ENCODE results near the gene AJUBA.
"Not testable (repeated sequence)": the region's sequence is repeated elsewhere in the genome, so short reads cannot be mapped to it uniquely, and the experiment has no call there.

The AJUBA gene

DNA sequence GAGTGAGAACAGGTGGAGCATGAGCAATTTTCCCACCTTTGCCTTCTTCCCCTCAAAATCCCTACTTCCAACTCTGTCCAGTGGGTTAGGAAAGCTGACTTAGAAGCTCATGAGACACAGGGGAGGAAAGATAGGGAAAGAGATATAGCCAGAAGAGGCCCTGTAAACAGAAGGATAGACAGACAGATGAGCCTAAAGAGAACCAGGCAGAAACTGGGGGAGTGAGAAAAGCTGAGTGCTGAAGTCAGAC lies 5.0 kb downstream of the AJUBA start:
- Histone ChIP-seq H3K9ac (ENCODE audit: low read length) (peak overlapping the region; percentile 41), H3K27me3 (ENCODE audit: control insufficient read depth, insufficient read depth, low read length) (peaks cover 4% of the 10 kb centered on the region), H3K36me3 (ENCODE audit: control insufficient read depth, low read depth, low read length) (peaks cover 55% of the 10 kb centered on the region), H3K4me3 (ENCODE audit: low read length) (peak overlapping the region; percentile 39), H3K27ac (ENCODE audit: low read length) (peak overlapping the region; percentile 77), H3K4me1 (ENCODE audit: control insufficient read depth, low read depth, low read length) (peaks cover 42% of the 10 kb centered on the region), H3K9me3 (ENCODE audit: control insufficient read depth, low read depth, low read length) (no peaks in the 10 kb centered on the region)

DNA sequence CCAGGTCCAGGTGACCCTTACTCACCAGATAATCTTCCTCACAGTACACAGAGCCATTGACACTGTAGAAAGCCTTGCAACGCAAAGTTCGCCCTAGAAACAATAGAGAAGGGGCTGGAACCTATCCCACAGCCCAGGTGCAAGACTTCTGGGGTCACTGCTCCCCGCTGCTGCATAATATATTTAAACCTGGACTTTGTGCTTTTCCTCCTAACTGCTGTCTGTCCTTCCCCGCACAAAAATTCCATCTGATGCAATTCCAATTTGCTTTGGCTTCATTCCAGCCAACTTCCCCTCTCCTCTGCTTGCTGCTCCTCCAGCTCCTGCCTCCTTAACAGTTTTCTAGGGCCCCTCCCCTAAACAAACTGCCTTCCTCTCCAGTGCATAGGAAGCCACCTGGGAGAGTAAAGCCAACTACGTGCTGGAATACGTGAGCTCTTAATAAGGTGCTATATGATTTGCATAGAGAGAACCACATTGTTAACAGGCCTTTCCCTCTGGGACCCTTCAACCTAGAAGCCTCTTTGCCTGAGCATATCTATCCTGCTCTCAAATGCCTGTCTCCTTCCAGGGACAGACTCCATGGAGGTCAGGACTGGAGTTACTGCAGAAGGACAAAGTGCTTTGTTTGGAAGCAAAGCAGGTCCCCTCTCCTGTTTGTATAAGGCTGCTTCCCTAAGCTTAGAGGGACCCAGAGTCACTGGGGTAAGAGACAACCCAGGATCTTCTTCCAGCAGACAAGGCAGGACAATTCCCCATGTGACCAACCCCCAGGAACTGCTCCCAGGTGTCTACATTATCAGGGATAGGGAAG lies 5.5 kb downstream of the AJUBA start:
- H3K36me3 ChIP-seq (ENCODE audit: control insufficient read depth, low read depth, low read length) = peaks cover 60% of the 10 kb centered on the region
- H3K27ac ChIP-seq (ENCODE audit: low read length) = peak overlapping the region; percentile 77
- H3K27me3 ChIP-seq (ENCODE audit: control insufficient read depth, insufficient read depth, low read length) = peaks cover 4% of the 10 kb centered on the region
- H3K9ac ChIP-seq (ENCODE audit: low read length) = peak overlapping the region; percentile 41
- peaks cover 42% of the 10 kb centered on the region for H3K4me1 ChIP-seq (ENCODE audit: control insufficient read depth, low read depth, low read length)
- peak overlapping the region; percentile 39 for H3K4me3 ChIP-seq (ENCODE audit: low read length)
- no peaks in the 10 kb centered on the region for H3K9me3 ChIP-seq (ENCODE audit: control insufficient read depth, low read depth, low read length)

DNA sequence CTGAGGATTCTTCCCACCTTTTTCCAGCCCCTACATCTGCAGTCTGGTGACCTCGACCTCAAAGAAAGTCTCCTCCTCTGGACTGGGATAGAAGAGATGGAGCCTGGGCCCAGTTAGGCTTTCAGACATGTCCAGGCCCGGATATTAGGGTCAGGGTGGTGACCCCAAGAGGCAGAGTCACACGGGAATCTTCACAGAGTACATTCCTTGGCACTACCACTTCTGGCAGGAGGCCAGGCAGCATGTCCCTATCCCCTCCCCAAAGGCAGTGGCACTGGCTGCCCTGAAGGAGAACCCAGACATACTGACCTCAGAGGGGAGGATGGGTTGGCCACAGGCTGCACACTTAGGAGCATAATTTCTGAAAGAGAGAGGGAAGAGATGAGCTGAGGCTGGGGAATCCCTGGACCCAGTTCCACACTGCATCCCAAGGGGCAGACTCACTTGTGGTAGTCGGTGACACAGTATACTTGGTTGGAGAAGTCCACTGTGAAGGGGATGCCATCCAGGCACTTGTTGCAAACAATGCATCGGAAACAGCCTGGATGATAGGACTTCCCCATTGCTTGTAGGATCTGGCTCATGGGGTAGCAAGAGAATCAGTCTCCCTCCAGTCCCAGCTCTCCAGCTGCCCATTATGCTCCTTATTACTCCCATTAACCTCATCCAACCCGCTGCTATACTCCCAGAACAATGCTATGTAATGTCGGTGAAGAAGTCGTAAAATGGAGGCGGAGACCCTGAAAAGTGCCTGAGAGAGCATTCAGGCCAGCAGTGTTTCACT lies 7.6 kb downstream of the AJUBA start:
- peaks cover 35% of the 10 kb centered on the region for H3K4me1 ChIP-seq (ENCODE audit: control insufficient read depth, low read depth, low read length)
- no peak overlapping the region for H3K4me3 ChIP-seq (ENCODE audit: low read length)
- peaks cover 69% of the 10 kb centered on the region for H3K36me3 ChIP-seq (ENCODE audit: control insufficient read depth, low read depth, low read length)
- H3K9me3 ChIP-seq (ENCODE audit: control insufficient read depth, low read depth, low read length) = no peaks in the 10 kb centered on the region
- H3K27me3 ChIP-seq (ENCODE audit: control insufficient read depth, insufficient read depth, low read length) = no peaks in the 10 kb centered on the region
- no peak overlapping the region for H3K27ac ChIP-seq (ENCODE audit: low read length)
- H3K9ac ChIP-seq (ENCODE audit: low read length) = no peak overlapping the region

DNA sequence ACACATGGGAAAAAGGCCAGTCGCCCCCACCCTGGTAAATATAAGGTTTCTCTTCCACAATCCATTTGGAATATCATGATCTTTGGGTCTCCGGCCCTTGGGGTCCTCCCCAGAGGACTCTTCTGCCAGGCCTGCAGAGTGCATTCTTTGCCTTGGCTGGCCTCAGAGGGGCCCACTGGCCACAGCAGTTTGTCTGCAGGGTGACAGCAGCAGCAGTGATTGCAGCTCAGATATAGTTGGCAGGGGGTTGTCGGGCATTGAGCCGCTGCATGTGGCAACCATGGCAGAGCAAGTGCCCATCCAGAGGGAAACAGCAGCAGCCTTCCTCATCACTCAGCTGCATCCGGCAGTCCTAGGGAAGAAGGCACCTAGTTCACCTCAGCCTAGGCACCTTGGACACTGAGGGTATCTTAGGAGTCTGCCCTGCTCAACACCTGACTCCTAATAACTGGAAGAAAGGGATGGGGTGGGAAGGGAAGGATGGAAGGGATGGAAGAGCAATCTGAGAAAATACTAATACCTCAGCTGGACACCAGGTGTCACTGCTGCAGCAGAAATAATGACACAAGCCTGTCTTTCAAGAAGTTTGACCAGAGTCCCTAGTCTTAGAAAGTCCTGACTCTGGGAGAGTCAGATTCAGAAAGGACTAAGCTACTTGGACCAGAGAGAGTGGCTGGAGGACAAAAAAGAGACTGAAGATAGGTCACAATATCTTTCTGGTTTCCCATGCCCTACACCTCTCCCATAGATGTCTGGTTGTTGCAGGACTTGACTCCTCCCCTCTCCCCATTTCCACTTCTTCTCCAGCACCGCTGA lies 8.9 kb downstream of the AJUBA start:
- Histone ChIP-seq H3K9me3 (ENCODE audit: control insufficient read depth, low read depth, low read length) (no peaks in the 10 kb centered on the region), H3K9ac (ENCODE audit: low read length) (no peak overlapping the region), H3K4me3 (ENCODE audit: low read length) (no peak overlapping the region), H3K27me3 (ENCODE audit: control insufficient read depth, insufficient read depth, low read length) (no peaks in the 10 kb centered on the region), H3K36me3 (ENCODE audit: control insufficient read depth, low read depth, low read length) (peaks cover 68% of the 10 kb centered on the region), H3K4me1 (ENCODE audit: control insufficient read depth, low read depth, low read length) (peaks cover 22% of the 10 kb centered on the region), H3K27ac (ENCODE audit: low read length) (no peak overlapping the region)

DNA sequence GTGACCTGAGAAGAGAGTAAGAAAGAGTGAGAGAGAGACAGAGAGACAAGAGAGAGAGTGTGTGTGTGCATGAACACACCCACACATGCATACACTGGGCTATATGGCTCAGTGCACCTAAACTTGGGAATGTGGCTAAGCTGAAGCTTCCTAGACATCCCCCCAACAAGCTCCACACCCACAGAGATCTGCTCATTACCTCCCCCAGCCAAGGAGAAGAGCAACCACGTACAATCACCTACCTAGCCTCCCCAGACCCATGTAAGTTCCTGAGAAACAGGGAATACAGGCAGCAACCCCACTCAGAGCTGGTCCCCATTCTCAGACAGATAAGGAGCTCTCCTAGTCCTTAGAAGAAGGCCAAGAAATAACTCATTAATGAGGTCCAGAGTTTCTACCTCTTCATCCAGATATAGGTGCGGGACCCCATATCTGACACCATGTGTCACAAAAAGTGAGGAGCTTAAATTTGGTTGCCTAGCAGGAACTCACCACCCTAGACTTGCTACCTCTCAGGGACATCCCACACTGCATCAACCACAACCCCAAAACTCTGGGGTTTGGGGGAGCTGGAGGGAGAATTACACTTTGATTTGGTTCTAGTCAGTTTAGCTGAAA lies 9.9 kb downstream of the AJUBA start:
- no peak overlapping the region for H3K27ac ChIP-seq (ENCODE audit: low read length)
- peaks cover 63% of the 10 kb centered on the region for H3K36me3 ChIP-seq (ENCODE audit: control insufficient read depth, low read depth, low read length)
- H3K4me1 ChIP-seq (ENCODE audit: control insufficient read depth, low read depth, low read length) = peaks cover 13% of the 10 kb centered on the region
- no peaks in the 10 kb centered on the region for H3K9me3 ChIP-seq (ENCODE audit: control insufficient read depth, low read depth, low read length)
- H3K4me3 ChIP-seq (ENCODE audit: low read length) = no peak overlapping the region
- no peak overlapping the region for H3K9ac ChIP-seq (ENCODE audit: low read length)
- H3K27me3 ChIP-seq (ENCODE audit: control insufficient read depth, insufficient read depth, low read length) = no peaks in the 10 kb centered on the region

GRCh38 chr14:22971152-22971551 lies 11.2 kb downstream of the AJUBA start:
- H3K4me1 ChIP-seq (ENCODE audit: control insufficient read depth, low read depth, low read length) = peaks cover under 1% of the 10 kb centered on the region
- H3K4me3 ChIP-seq (ENCODE audit: low read length) = no peak overlapping the region
- H3K27me3 ChIP-seq (ENCODE audit: control insufficient read depth, insufficient read depth, low read length) = no peaks in the 10 kb centered on the region
- H3K9ac ChIP-seq (ENCODE audit: low read length) = no peak overlapping the region
- no peaks in the 10 kb centered on the region for H3K9me3 ChIP-seq (ENCODE audit: control insufficient read depth, low read depth, low read length)
- H3K27ac ChIP-seq (ENCODE audit: low read length) = no peak overlapping the region
- peaks cover 53% of the 10 kb centered on the region for H3K36me3 ChIP-seq (ENCODE audit: control insufficient read depth, low read depth, low read length)

DNA sequence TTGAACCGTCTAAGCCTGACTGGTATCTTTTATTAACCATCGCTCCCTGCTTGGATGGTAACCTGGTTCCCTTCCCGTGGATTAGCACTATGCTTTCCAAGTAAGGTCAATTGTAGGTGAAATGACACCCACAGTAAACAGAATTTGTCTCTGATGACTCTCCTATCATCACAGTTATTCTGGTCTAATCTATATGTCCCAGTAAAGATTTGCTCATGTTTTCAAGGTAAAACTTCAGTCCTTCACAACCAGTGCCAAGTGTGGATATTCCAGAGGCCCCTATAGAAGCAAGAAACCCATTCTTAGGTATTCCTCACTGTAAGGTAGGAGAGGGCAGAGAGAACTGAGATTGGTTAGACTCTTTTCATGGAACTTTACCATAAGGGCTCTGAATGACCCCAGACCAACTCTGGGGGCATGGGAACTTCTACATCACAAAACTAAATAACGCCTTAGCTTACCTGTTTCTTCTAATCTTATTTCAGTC lies 15.5 kb downstream of the AJUBA start:
- Histone ChIP-seq H3K9ac (ENCODE audit: low read length) (no peak overlapping the region), H3K4me1 (ENCODE audit: control insufficient read depth, low read depth, low read length) (no peaks in the 10 kb centered on the region), H3K9me3 (ENCODE audit: control insufficient read depth, low read depth, low read length) (no peaks in the 10 kb centered on the region), H3K4me3 (ENCODE audit: low read length) (no peak overlapping the region), H3K27ac (ENCODE audit: low read length) (no peak overlapping the region), H3K27me3 (ENCODE audit: control insufficient read depth, insufficient read depth, low read length) (no peaks in the 10 kb centered on the region), H3K36me3 (ENCODE audit: control insufficient read depth, low read depth, low read length) (peaks cover 15% of the 10 kb centered on the region)

- H3K9ac ChIP-seq (ENCODE audit: low read length); H3K4me3 ChIP-seq (ENCODE audit: low read length); H3K4me1 ChIP-seq (ENCODE audit: control insufficient read depth, low read depth, low read length); H3K36me3 ChIP-seq (ENCODE audit: control insufficient read depth, low read depth, low read length); H3K9me3 ChIP-seq (ENCODE audit: control insufficient read depth, low read depth, low read length); H3K27ac ChIP-seq (ENCODE audit: low read length); H3K27me3 ChIP-seq (ENCODE audit: control insufficient read depth, insufficient read depth, low read length): not testable (repeated sequence)
Observed at GRCh38 chr14:22965916-22966782, 16.2 kb downstream of the AJUBA start.

- Histone ChIP-seq H3K27ac (ENCODE audit: low read length) (no peak overlapping the region), H3K4me3 (ENCODE audit: low read length) (no peak overlapping the region), H3K9me3 (ENCODE audit: control insufficient read depth, low read depth, low read length) (no peaks in the 10 kb centered on the region), H3K9ac (ENCODE audit: low read length) (no peak overlapping the region), H3K27me3 (ENCODE audit: control insufficient read depth, insufficient read depth, low read length) (no peaks in the 10 kb centered on the region), H3K36me3 (ENCODE audit: control insufficient read depth, low read depth, low read length) (no peaks in the 10 kb centered on the region), H3K4me1 (ENCODE audit: control insufficient read depth, low read depth, low read length) (no peaks in the 10 kb centered on the region)
Observed at GRCh38 chr14:22962061-22962676, 20.2 kb downstream of the AJUBA start.
